Mesendoderm (in vitro differentiated cells): ENCODE measurements around the gene SLC22A5.
"Not testable (repeated sequence)": the region's sequence is repeated elsewhere in the genome, so short reads cannot be mapped to it uniquely, and the experiment has no call there.

Experiments used
- DNase-seq: peaks from one replicate; pipeline ENCODE4 v3.0.0; 2013
- H2AK5ac ChIP-seq: 2 replicates; pipeline ENCODE4 v1.6.1; 2013; ENCODE audit warnings: low read length, inconsistent platforms
- H2BK120ac ChIP-seq: 2 replicates; pipeline ENCODE4 v1.6.1; 2013; ENCODE audit warnings: low read depth, mild to moderate bottlenecking, low read length, moderate library complexity, mixed read lengths
- H2BK15ac ChIP-seq: replicated peaks from 2 replicates; pipeline ENCODE4 v1.6.1; 2013; ENCODE audit warnings: low read depth, mild to moderate bottlenecking, moderate library complexity
- H2BK5ac ChIP-seq: 2 replicates; pipeline ENCODE4 v1.6.1; 2013; ENCODE audit warnings: low read length, inconsistent platforms
- H3K18ac ChIP-seq: 2 replicates; pipeline ENCODE4 v1.6.1; 2013; ENCODE audit warnings: mild to moderate bottlenecking, low read length, mixed read lengths
- H3K23ac ChIP-seq: one replicate; pipeline ENCODE4 v1.6.1; 2013; ENCODE audit warnings: low read length
- H3K27ac ChIP-seq: 2 replicates; pipeline ENCODE4 v1.5.1; 2013; ENCODE audit warnings: low read depth, mild to moderate bottlenecking, inconsistent platforms, low read length, moderate library complexity
- H3K27me3 ChIP-seq: 2 replicates; pipeline ENCODE4 v1.6.1; 2013; ENCODE audit warnings: low read length, control low read depth, mild to moderate bottlenecking, inconsistent platforms; ENCODE audit not compliant: insufficient read depth, poor library complexity
- H3K36me3 ChIP-seq: 2 replicates; pipeline ENCODE4 v1.6.1; 2013; ENCODE audit warnings: low read length, inconsistent platforms; ENCODE audit not compliant: control insufficient read depth, insufficient read depth
- H3K4ac ChIP-seq: one replicate; pipeline ENCODE4 v1.6.1; 2013; ENCODE audit warnings: low read depth, mild to moderate bottlenecking, low read length, moderate library complexity
- H3K4me1 ChIP-seq: 2 replicates; pipeline ENCODE4 v1.6.1; 2013; ENCODE audit warnings: low read depth, low read length, inconsistent platforms; ENCODE audit not compliant: control insufficient read depth
- H3K4me2 ChIP-seq: 2 replicates; pipeline ENCODE4 v1.6.1; 2013; ENCODE audit warnings: low read length
- H3K4me3 ChIP-seq: 2 replicates; pipeline ENCODE4 v1.5.1; 2013; ENCODE audit warnings: mild to moderate bottlenecking, low read length
- H3K56ac ChIP-seq: one replicate; pipeline ENCODE4 v1.6.1; 2013; ENCODE audit warnings: low read length
- H3K79me1 ChIP-seq: 2 replicates; pipeline ENCODE4 v1.6.1; 2013; ENCODE audit warnings: low read length, inconsistent platforms
- H3K79me2 ChIP-seq: 2 replicates; pipeline ENCODE4 v1.6.1; 2013; ENCODE audit warnings: mild to moderate bottlenecking, low read length; ENCODE audit not compliant: control insufficient read depth, insufficient read depth
- H3K9ac ChIP-seq: 2 replicates; pipeline ENCODE4 v1.6.1; 2013; ENCODE audit warnings: low read length, inconsistent platforms
- H4K5ac ChIP-seq: one replicate; pipeline ENCODE4 v1.6.1; 2013; ENCODE audit warnings: low read length
- H4K8ac ChIP-seq: one replicate; pipeline ENCODE4 v1.6.1; 2013; ENCODE audit warnings: low read depth, mild to moderate bottlenecking, control low read depth, low read length, moderate library complexity
- WGBS: extraction: QIAGEN DNeasy Blood & Tissue Kit; methylation state at CpG from one replicate; pipeline ENCODE4 v1.1.7; 2013; ENCODE audit warnings: low lambda C conversion rate, missing lambda C conversion rate; ENCODE audit not compliant: insufficient coverage; ENCODE audit errors: extremely low coverage; 5-methylcytosine and 5-hydroxymethylcytosine counted together

The SLC22A5 gene

GRCh38 chr5:132410451-132411303, 41.2 kb downstream of the SLC22A5 start:
- Histone ChIP-seq H3K79me1 (no peaks in the 10 kb centered on the region), H3K23ac (no peak overlapping the region), H4K8ac (no peak overlapping the region), H3K4me3 (peak overlapping the region; percentile 42), H3K4ac (no peak overlapping the region), H3K56ac (peak overlapping the region; percentile 94), H3K36me3 (no peaks in the 10 kb centered on the region), H3K18ac (peak overlapping the region; percentile 61), H4K5ac (no peak overlapping the region), H2BK5ac (no peak overlapping the region), H2BK120ac (no peak overlapping the region), H3K79me2 (no peaks in the 10 kb centered on the region), H3K27me3 (peaks cover 2% of the 10 kb centered on the region), H3K4me1 (peaks cover 3% of the 10 kb centered on the region), H2AK5ac (no peak overlapping the region), H3K4me2 (peak overlapping the region; percentile 52), H3K9ac (peak overlapping the region; percentile 79), H3K27ac (peak overlapping the region; percentile 75), H2BK15ac (no peak overlapping the region)
- no CpG with 5 or more reads among the region's 90 CpGs for WGBS
- peak; percentile 84 for DNase-seq

- Histone ChIP-seq H3K79me1 (no peaks in the 10 kb centered on the region), H3K4me1 (peaks cover 3% of the 10 kb centered on the region), H3K27ac (no peak overlapping the region), H4K5ac (no peak overlapping the region), H3K18ac (peak overlapping the region; percentile 61), H3K4me2 (peak overlapping the region; percentile 40), H2BK5ac (no peak overlapping the region), H4K8ac (no peak overlapping the region), H3K27me3 (peaks cover 2% of the 10 kb centered on the region), H2BK120ac (no peak overlapping the region), H3K23ac (no peak overlapping the region), H3K4me3 (no peak overlapping the region), H3K4ac (no peak overlapping the region), H3K9ac (peak overlapping the region; percentile 62), H2AK5ac (no peak overlapping the region), H2BK15ac (no peak overlapping the region), H3K79me2 (no peaks in the 10 kb centered on the region), H3K56ac (peak overlapping the region; percentile 82), H3K36me3 (no peaks in the 10 kb centered on the region)
- WGBS = no CpG with 5 or more reads among the region's 9 CpGs
- DNase-seq = no peak
These were observed 41.9 kb downstream of the SLC22A5 start for GRCh38 chr5:132411304-132412013.

DNA sequence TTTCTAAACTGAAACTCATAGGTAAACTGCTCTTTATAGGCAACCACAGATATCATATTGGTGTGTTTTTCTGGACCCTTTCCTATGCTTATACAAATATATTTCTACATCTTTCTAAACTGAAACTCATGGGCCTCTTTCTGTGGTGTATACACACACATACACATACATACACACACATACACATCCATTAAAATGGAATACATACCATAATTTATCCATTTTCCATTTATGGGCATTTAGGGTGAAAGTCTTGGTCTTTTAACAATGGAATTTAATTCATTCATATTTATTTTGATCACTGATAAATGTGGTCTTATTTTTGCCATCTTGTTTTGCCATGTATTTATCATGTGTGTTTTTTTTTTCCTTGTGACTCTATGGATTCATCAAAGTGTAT, 44.1 kb downstream of the SLC22A5 start:
- Histone ChIP-seq H4K5ac (no peak overlapping the region), H3K79me2 (no peaks in the 10 kb centered on the region), H4K8ac (no peak overlapping the region), H3K27me3 (peaks cover 2% of the 10 kb centered on the region), H3K36me3 (no peaks in the 10 kb centered on the region), H3K4me3 (no peak overlapping the region), H3K4me1 (peaks cover 3% of the 10 kb centered on the region), H3K23ac (no peak overlapping the region), H3K18ac (no peak overlapping the region), H3K79me1 (no peaks in the 10 kb centered on the region), H2BK120ac (no peak overlapping the region), H2AK5ac (no peak overlapping the region), H2BK5ac (no peak overlapping the region), H3K56ac (no peak overlapping the region), H3K9ac (no peak overlapping the region), H3K4me2 (no peak overlapping the region), H3K4ac (no peak overlapping the region), H2BK15ac (no peak overlapping the region), H3K27ac (no peak overlapping the region)
- DNase-seq = no peak

DNA sequence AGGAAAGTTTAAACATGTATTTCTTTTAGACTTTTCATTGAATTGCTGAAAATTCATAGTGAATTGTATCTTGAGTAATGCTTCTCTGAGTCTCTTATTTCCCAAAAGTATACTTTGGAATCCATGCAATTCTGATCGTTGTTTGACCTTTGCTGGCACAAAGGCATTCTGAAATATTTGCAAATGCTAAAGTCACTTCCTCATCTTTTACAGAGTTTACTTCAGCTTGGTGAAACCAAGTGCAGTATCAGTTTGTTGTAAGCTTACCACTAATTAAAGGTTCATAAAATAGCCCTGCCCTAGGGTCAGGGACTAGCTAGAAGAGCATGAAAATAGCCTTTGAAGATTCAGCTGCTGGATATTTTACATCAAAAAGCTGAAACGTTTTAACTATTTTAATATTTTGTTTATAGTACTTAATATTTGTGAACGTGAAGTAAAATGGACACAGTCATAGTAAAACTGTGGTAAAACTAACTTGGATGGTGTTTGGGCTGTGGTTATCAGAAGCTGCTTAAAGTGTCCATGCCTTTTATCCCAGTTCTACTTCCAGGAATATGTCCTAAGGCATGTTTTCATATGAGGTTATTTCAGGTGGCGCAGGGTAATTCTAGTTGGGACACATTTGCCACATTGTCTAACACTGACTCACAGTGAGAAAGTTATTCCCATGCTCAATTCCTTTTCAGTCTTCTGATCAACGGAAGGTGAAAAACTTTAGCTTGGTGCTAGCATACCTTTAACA, 45.3 kb downstream of the SLC22A5 start:
- Histone ChIP-seq H3K4me3 (no peak overlapping the region), H3K9ac (no peak overlapping the region), H3K4me1 (peaks cover 3% of the 10 kb centered on the region), H3K27ac (no peak overlapping the region), H3K79me2 (no peaks in the 10 kb centered on the region), H2BK15ac (no peak overlapping the region), H3K4ac (no peak overlapping the region), H3K36me3 (no peaks in the 10 kb centered on the region), H2BK120ac (no peak overlapping the region), H3K4me2 (no peak overlapping the region), H3K18ac (no peak overlapping the region), H3K23ac (no peak overlapping the region), H3K27me3 (no peaks in the 10 kb centered on the region), H2AK5ac (no peak overlapping the region), H4K8ac (no peak overlapping the region), H3K56ac (no peak overlapping the region), H2BK5ac (no peak overlapping the region), H3K79me1 (no peaks in the 10 kb centered on the region), H4K5ac (no peak overlapping the region)
- WGBS = 100% methylated on average over 2 of the region's 5 CpGs
- no peak for DNase-seq

- not testable (repeated sequence) for H3K79me2 ChIP-seq, H2BK5ac ChIP-seq, H3K4me2 ChIP-seq, H3K27ac ChIP-seq, H3K9ac ChIP-seq, H3K4me3 ChIP-seq, H3K18ac ChIP-seq, H2BK120ac ChIP-seq, H4K5ac ChIP-seq, DNase-seq, H3K4ac ChIP-seq, H4K8ac ChIP-seq, H2AK5ac ChIP-seq, H3K56ac ChIP-seq, H3K79me1 ChIP-seq, H2BK15ac ChIP-seq, H3K23ac ChIP-seq, H3K36me3 ChIP-seq, H3K4me1 ChIP-seq, H3K27me3 ChIP-seq
- WGBS = no CpG with 5 or more reads among the region's 7 CpGs
These were observed 46.0 kb downstream of the SLC22A5 start for GRCh38 chr5:132415516-132415915.
